Loucy (cell line): ENCODE data around the gene TEDC1.
"Not testable (repeated sequence)": the region's sequence is repeated elsewhere in the genome, so short reads cannot be mapped to it uniquely, and the experiment has no call there.

ENCODE experiments used
- CTCF ChIP-seq: fragments of 200-600 bp; sonication (generic); conservative IDR thresholded peaks from 2 replicates; pipeline ENCODE4 v1.5.1; 2014; ENCODE audit warnings: mild to moderate bottlenecking, antibody characterized with exemption, low read length
- EZH2phosphoT487 ChIP-seq: fragments of 200-600 bp; IDR thresholded peaks from 2 replicates; pipeline ENCODE4 v1.6.1; 2018; ENCODE audit warnings: antibody characterized with exemption, mild to moderate bottlenecking, moderate library complexity, borderline replicate concordance

GRCh38 chr14:105545676-105546075 is 54.6 kb downstream of the TEDC1 start:
- TF ChIP-seq CTCF, EZH2phosphoT487: not testable (repeated sequence)
